ENCODE data around the gene CHM. TPM values are rescaled to one million over a fixed set of nuclear protein-coding genes. Genes with fewer than 3 reads are reported as not detected.

Gene CHM
- total RNA-seq, 1 donor from 2014 or later, result 44.7 TPM

GRCh38 chrX:85907316-85907715 lies 140.0 kb downstream of the CHM start:
- no peak for DNase-seq (ENCODE audit: low read depth)

- DNase-seq (ENCODE audit: low read depth), result no peak
Observed at GRCh38 chrX:85906399-85906798, 141.0 kb downstream of the CHM start.

- no peak for DNase-seq (ENCODE audit: low read depth)
Observed at GRCh38 chrX:85905851-85906250, 141.5 kb downstream of the CHM start.

GRCh38 chrX:85903692-85904471 lies 143.5 kb downstream of the CHM start:
- DNase-seq (ENCODE audit: low read depth), result no peak

GRCh38 chrX:85897362-85898126 lies 149.8 kb downstream of the CHM start:
- no peak for DNase-seq (ENCODE audit: low read depth)

- no peak for DNase-seq (ENCODE audit: low read depth)
Observed at GRCh38 chrX:85882601-85883000, 164.8 kb downstream of the CHM start.

- DNase-seq (ENCODE audit: low read depth), result no peak
Observed at GRCh38 chrX:85870585-85870984, 176.8 kb downstream of the CHM start.

GRCh38 chrX:85865324-85865723 lies 182.0 kb downstream of the CHM start:
- no peak for DNase-seq (ENCODE audit: low read depth)

- no peak for DNase-seq (ENCODE audit: low read depth)
Observed at GRCh38 chrX:85859426-85859825, 187.9 kb downstream of the CHM start.

GRCh38 chrX:85851418-85851817 lies 195.9 kb downstream of the CHM start:
- DNase-seq (ENCODE audit: low read depth), result peak; percentile 8

- DNase-seq (ENCODE audit: low read depth), result peak; percentile 44
Observed at GRCh38 chrX:85836868-85837267, 210.5 kb downstream of the CHM start.

- DNase-seq (ENCODE audit: low read depth), result no peak
Observed at GRCh38 chrX:85828771-85829170, 218.6 kb downstream of the CHM start.

GRCh38 chrX:85815203-85815751 lies 232.1 kb downstream of the CHM start:
- no peak for DNase-seq (ENCODE audit: low read depth)

Other genes with a start within 250 kb of the CHM start
- gene DACH2, start 100.9 kb upstream of the CHM start, total RNA-seq, result not detected in 2 replicates